ENCODE results near the gene PUM1.

PUM1 gene

DNA sequence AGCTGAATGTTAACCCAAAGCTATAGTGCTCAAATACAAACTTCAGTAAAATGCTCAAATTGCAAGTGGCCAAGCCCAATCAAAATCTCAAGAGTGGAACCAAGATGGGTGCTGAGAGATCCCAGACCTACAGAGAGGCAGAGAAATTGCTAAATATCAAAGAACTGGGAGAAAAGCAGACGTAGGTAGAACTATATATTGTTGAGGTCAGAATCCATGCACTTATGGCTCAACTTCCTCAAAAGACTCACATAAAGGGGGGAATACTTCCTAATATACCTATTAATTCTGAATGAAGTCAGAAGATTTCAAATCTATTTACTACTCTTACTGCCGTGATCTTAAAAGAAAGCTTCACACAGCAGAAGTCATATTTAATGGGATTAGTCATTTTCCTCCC is 65.2 kb downstream of the PUM1 start:
- Histone ChIP-seq H3K27ac (ENCODE audit: low read depth in 2 of 2, low read length in 2 of 2) (no peak overlapping the region), H3K4me1 (ENCODE audit: control insufficient read depth in 2 of 2, insufficient read depth in 2 of 2, low read length in 2 of 2) (no peaks in the 10 kb centered on the region), H3K9ac (ENCODE audit: low read depth in 1 of 2, low read length in 2 of 2) (no peak overlapping the region), H3K4me3 (ENCODE audit: low read length in 2 of 2) (no peak overlapping the region), H3K27me3 (ENCODE audit: control insufficient read depth in 2 of 2, insufficient read depth in 2 of 2, low read length in 2 of 2) (no peaks in the 10 kb centered on the region), H3K9me3 (ENCODE audit: control insufficient read depth in 2 of 2, low read length in 2 of 2) (no peaks in the 10 kb centered on the region), H3K36me3 (ENCODE audit: control insufficient read depth in 2 of 2, insufficient read depth in 2 of 2, low read length in 2 of 2) (peaks cover 19 to 48% of the 10 kb centered on the region in 2 donors)

DNA sequence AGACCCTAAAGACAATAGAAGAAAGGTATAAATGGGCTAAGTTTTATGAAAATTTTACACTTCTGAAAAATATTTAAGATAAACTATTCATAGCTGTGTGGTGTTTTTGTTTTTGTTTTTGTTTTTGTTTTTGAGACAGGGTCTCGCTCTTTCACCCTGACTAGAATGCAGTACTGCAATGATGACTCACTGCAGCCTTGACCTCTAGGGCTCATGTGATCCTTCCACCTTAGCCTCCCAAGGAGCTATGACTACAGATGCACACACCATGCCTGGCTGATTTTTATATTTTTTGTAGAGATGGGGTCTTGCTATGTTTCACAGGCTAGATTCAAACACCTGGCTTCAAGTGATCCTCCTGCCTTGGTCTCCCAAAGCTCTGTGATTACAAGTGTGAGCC is 66.6 kb downstream of the PUM1 start:
- no peaks in the 10 kb centered on the region for H3K4me1 ChIP-seq (ENCODE audit: control insufficient read depth in 2 of 2, insufficient read depth in 2 of 2, low read length in 2 of 2)
- no peak overlapping the region for H3K4me3 ChIP-seq (ENCODE audit: low read length in 2 of 2)
- no peak overlapping the region for H3K9ac ChIP-seq (ENCODE audit: low read depth in 1 of 2, low read length in 2 of 2)
- no peaks in the 10 kb centered on the region for H3K27me3 ChIP-seq (ENCODE audit: control insufficient read depth in 2 of 2, insufficient read depth in 2 of 2, low read length in 2 of 2)
- H3K27ac ChIP-seq (ENCODE audit: low read depth in 2 of 2, low read length in 2 of 2), result no peak overlapping the region
- no peaks in the 10 kb centered on the region for H3K9me3 ChIP-seq (ENCODE audit: control insufficient read depth in 2 of 2, low read length in 2 of 2)
- H3K36me3 ChIP-seq (ENCODE audit: control insufficient read depth in 2 of 2, insufficient read depth in 2 of 2, low read length in 2 of 2), result peaks cover 18 to 40% of the 10 kb centered on the region in 2 donors

DNA sequence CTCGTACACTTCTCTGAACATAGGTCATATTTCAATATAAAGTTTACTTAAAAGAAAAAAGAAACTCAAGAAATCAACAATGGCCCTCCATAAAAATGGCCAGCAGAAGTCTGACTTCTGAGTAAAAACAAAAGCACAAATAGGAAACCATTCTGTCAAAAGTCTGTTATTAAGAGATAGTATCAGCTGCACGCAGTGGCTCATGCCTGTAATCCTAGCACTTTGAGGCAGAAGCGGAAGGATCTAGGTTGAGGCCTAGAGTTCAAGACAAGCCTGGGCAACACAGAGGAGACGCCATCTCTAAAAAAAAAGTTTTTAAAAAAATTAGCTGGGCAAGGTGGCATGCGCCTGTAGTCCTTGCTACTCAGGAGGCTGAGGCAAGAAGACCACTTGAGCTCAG is 67.3 kb downstream of the PUM1 start:
- Histone ChIP-seq H3K9me3 (ENCODE audit: control insufficient read depth in 2 of 2, low read length in 2 of 2) (no peaks in the 10 kb centered on the region), H3K4me1 (ENCODE audit: control insufficient read depth in 2 of 2, insufficient read depth in 2 of 2, low read length in 2 of 2) (no peaks in the 10 kb centered on the region), H3K27ac (ENCODE audit: low read depth in 2 of 2, low read length in 2 of 2) (no peak overlapping the region), H3K36me3 (ENCODE audit: control insufficient read depth in 2 of 2, insufficient read depth in 2 of 2, low read length in 2 of 2) (peaks cover 15 to 35% of the 10 kb centered on the region in 2 donors), H3K4me3 (ENCODE audit: low read length in 2 of 2) (no peak overlapping the region), H3K27me3 (ENCODE audit: control insufficient read depth in 2 of 2, insufficient read depth in 2 of 2, low read length in 2 of 2) (no peaks in the 10 kb centered on the region), H3K9ac (ENCODE audit: low read depth in 1 of 2, low read length in 2 of 2) (no peak overlapping the region)

GRCh38 chr1:30997463-30998057 is 68.0 kb downstream of the PUM1 start:
- H3K36me3 ChIP-seq (ENCODE audit: control insufficient read depth in 2 of 2, insufficient read depth in 2 of 2, low read length in 2 of 2), result peaks cover 15 to 35% of the 10 kb centered on the region in 2 donors

DNA sequence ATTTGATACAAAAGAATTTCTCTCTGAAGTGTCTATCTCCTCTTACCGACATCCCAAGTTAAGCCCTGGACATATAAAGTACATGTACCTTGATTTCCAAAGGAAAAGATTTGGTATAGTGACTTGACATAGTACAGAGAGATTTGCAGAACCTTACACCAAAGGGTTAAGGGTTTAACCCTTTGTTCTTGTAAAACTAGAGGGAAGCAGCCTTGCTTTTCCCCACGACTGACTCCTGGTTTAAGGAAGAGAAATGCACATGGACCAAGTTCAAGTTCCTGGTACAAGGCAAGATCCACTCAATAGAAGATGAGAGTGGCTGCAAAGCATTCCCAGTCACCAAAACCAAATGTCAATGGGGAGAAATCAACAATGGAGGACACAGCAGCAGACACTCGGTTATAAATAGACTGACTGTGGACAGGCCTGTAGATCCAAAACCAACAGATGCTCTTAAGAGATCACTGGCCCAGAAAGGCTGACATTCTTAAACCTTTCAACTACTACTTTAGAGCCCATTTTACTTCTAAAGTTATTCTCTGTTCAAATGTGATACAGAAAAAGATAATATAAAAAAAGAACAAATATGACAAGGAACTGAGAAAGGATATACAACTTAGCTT is 69.4 kb downstream of the PUM1 start:
- Histone ChIP-seq H3K9me3 (ENCODE audit: control insufficient read depth in 2 of 2, low read length in 2 of 2) (no peaks in the 10 kb centered on the region), H3K27me3 (ENCODE audit: control insufficient read depth in 2 of 2, insufficient read depth in 2 of 2, low read length in 2 of 2) (no peaks in the 10 kb centered on the region), H3K27ac (ENCODE audit: low read depth in 2 of 2, low read length in 2 of 2) (no peak overlapping the region), H3K4me1 (ENCODE audit: control insufficient read depth in 2 of 2, insufficient read depth in 2 of 2, low read length in 2 of 2) (no peaks in the 10 kb centered on the region), H3K9ac (ENCODE audit: low read depth in 1 of 2, low read length in 2 of 2) (no peak overlapping the region), H3K4me3 (ENCODE audit: low read length in 2 of 2) (no peak overlapping the region), H3K36me3 (ENCODE audit: control insufficient read depth in 2 of 2, insufficient read depth in 2 of 2, low read length in 2 of 2) (peaks cover 25 to 41% of the 10 kb centered on the region in 2 donors)

More at GRCh38 chr1:30997463-30998057, 68.0 kb downstream of the PUM1 start:
- Histone ChIP-seq H3K27ac (ENCODE audit: low read depth in 2 of 2, low read length in 2 of 2) (no peak overlapping the region), H3K9me3 (ENCODE audit: control insufficient read depth in 2 of 2, low read length in 2 of 2) (no peaks in the 10 kb centered on the region), H3K9ac (ENCODE audit: low read depth in 1 of 2, low read length in 2 of 2) (no peak overlapping the region), H3K4me3 (ENCODE audit: low read length in 2 of 2) (no peak overlapping the region), H3K4me1 (ENCODE audit: control insufficient read depth in 2 of 2, insufficient read depth in 2 of 2, low read length in 2 of 2) (no peaks in the 10 kb centered on the region), H3K27me3 (ENCODE audit: control insufficient read depth in 2 of 2, insufficient read depth in 2 of 2, low read length in 2 of 2) (no peaks in the 10 kb centered on the region)

DNA sequence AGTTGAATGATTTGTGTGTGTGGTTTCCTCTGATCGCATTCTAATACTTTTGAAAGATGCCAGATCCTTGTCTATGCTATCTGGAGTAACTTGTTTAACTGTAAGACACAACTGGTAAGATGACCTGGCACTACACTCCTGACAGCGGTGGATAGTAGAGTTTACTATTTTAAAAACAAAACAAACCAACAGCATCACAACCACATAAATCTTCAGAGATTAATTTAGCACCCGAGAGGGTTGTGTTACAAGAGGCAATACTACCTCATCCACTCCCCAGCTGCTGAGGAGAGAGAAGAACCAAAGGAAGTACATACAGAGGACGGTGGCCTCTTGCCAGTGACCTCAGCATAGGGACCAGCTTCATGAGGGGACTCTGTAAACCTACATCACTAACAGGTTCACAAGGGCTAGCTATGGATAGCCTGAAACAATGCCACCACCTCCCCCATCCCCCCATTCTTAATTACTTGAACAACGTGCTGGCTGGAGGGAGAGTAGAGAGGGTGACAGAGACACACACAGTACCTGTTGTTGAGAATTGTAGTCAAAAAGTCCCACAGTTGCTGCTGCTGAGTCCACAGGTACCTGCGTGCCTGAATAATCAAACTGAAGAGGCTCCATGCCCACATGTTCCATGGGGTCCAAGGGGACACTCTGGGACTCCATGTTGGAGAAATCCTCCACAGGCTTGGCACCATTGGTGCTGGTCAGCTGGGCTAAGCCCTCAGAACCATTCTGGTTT is 73.5 kb downstream of the PUM1 start:
- H3K27ac ChIP-seq (ENCODE audit: low read depth in 2 of 2, low read length in 2 of 2), result no peak overlapping the region
- no peaks in the 10 kb centered on the region for H3K4me1 ChIP-seq (ENCODE audit: control insufficient read depth in 2 of 2, insufficient read depth in 2 of 2, low read length in 2 of 2)
- H3K36me3 ChIP-seq (ENCODE audit: control insufficient read depth in 2 of 2, insufficient read depth in 2 of 2, low read length in 2 of 2), result peaks cover 39 to 45% of the 10 kb centered on the region in 2 donors
- H3K27me3 ChIP-seq (ENCODE audit: control insufficient read depth in 2 of 2, insufficient read depth in 2 of 2, low read length in 2 of 2), result no peaks in the 10 kb centered on the region
- no peak overlapping the region for H3K4me3 ChIP-seq (ENCODE audit: low read length in 2 of 2)
- H3K9me3 ChIP-seq (ENCODE audit: control insufficient read depth in 2 of 2, low read length in 2 of 2), result no peaks in the 10 kb centered on the region
- no peak overlapping the region for H3K9ac ChIP-seq (ENCODE audit: low read depth in 1 of 2, low read length in 2 of 2)

DNA sequence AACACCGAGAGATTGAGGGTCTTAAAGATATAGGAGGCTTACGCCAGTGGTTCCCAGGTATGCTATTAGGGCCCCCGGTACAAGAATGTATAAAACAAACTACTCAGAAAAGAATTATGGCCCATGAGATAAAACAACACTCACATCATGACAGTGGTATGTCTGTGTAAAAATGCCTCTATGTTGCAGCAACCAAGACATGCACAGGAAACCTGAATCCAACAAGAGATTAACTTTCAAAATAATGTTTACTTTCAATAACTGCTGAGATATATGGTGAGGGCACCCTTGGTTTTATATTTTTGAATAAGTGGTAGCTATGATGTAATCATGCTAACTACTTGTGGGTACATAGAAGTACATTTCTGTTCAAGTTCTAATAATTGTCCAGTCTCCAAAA is 74.9 kb downstream of the PUM1 start:
- Histone ChIP-seq H3K36me3 (ENCODE audit: control insufficient read depth in 2 of 2, insufficient read depth in 2 of 2, low read length in 2 of 2) (peaks cover 37 to 38% of the 10 kb centered on the region in 2 donors), H3K27ac (ENCODE audit: low read depth in 2 of 2, low read length in 2 of 2) (no peak overlapping the region), H3K4me1 (ENCODE audit: control insufficient read depth in 2 of 2, insufficient read depth in 2 of 2, low read length in 2 of 2) (no peaks in the 10 kb centered on the region), H3K9ac (ENCODE audit: low read depth in 1 of 2, low read length in 2 of 2) (no peak overlapping the region), H3K9me3 (ENCODE audit: control insufficient read depth in 2 of 2, low read length in 2 of 2) (no peaks in the 10 kb centered on the region), H3K4me3 (ENCODE audit: low read length in 2 of 2) (no peak overlapping the region), H3K27me3 (ENCODE audit: control insufficient read depth in 2 of 2, insufficient read depth in 2 of 2, low read length in 2 of 2) (no peaks in the 10 kb centered on the region)

DNA sequence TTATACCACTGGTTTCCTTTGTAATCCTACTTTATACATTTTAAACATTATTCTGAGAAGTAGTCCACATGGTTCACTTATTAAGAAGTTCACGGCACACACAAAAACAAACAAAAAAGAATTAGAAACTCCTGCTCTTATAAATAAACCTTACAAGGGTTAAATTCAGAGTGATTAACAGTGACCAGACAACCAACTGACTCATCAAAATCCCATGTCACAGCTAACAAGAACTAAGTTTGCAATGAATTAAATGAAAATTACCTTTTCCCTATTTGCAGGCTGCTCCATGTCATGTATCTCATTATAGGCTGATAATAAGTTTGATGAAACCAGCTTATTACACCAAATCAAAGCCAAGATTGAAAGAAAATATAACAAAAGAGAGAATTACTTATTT is 77.5 kb downstream of the PUM1 start:
- H3K27me3 ChIP-seq (ENCODE audit: control insufficient read depth in 2 of 2, insufficient read depth in 2 of 2, low read length in 2 of 2), result no peaks in the 10 kb centered on the region
- peaks cover 33 to 36% of the 10 kb centered on the region in 2 donors for H3K36me3 ChIP-seq (ENCODE audit: control insufficient read depth in 2 of 2, insufficient read depth in 2 of 2, low read length in 2 of 2)
- H3K9ac ChIP-seq (ENCODE audit: low read depth in 1 of 2, low read length in 2 of 2), result no peak overlapping the region
- no peak overlapping the region for H3K4me3 ChIP-seq (ENCODE audit: low read length in 2 of 2)
- no peaks in the 10 kb centered on the region for H3K9me3 ChIP-seq (ENCODE audit: control insufficient read depth in 2 of 2, low read length in 2 of 2)
- no peak overlapping the region for H3K27ac ChIP-seq (ENCODE audit: low read depth in 2 of 2, low read length in 2 of 2)
- peaks cover 0 to 6% of the 10 kb centered on the region in 2 donors for H3K4me1 ChIP-seq (ENCODE audit: control insufficient read depth in 2 of 2, insufficient read depth in 2 of 2, low read length in 2 of 2)

DNA sequence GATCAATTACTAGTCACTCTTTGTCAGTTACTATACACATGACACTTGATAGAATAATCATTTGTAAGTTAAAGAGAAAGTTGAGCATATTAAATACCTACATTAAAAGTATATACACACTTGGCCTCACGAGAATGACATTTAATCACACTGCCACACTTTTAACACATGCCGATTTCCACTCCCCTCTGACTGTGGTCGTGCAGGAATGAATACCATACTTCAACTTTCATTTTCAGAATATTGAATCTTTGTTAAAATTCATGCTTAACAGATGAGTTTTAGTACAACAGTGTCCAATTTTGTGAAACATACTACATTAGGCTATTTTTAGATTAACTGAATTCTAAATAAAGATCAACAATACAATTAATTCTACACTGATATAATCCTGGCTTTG is 78.8 kb downstream of the PUM1 start:
- Histone ChIP-seq H3K4me1 (ENCODE audit: control insufficient read depth in 2 of 2, insufficient read depth in 2 of 2, low read length in 2 of 2) (peaks cover 0 to 6% of the 10 kb centered on the region in 2 donors), H3K27ac (ENCODE audit: low read depth in 2 of 2, low read length in 2 of 2) (no peak overlapping the region), H3K9me3 (ENCODE audit: control insufficient read depth in 2 of 2, low read length in 2 of 2) (no peaks in the 10 kb centered on the region), H3K27me3 (ENCODE audit: control insufficient read depth in 2 of 2, insufficient read depth in 2 of 2, low read length in 2 of 2) (no peaks in the 10 kb centered on the region), H3K4me3 (ENCODE audit: low read length in 2 of 2) (no peak overlapping the region), H3K9ac (ENCODE audit: low read depth in 1 of 2, low read length in 2 of 2) (no peak overlapping the region), H3K36me3 (ENCODE audit: control insufficient read depth in 2 of 2, insufficient read depth in 2 of 2, low read length in 2 of 2) (peaks cover 27 to 39% of the 10 kb centered on the region in 2 donors)

DNA sequence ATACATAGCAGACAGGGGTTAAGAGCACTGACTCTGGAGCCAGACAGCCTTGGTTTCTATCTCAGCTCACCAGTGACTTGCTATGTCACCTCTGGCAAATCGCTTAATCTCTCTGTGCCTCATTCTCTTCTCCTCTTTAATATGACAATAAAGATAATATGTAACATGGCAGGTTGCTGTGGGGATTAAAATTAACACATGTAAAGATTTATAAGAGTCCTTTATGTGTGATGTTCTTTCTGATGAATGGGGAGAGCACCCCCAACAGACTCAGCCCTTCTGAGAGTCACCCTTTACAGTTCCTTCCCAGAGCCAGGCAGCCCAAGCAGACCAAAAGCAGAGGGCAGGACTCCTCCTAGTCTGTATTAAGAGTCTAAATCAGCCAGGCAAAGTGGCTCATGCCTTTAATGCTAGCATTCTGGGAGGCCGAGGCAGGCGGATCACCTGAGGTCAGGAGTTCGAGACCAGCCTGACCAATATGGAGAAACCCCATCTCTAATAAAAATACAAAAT is 80.5 kb downstream of the PUM1 start:
- H3K27me3 ChIP-seq (ENCODE audit: control insufficient read depth in 2 of 2, insufficient read depth in 2 of 2, low read length in 2 of 2), result no peaks in the 10 kb centered on the region
- peaks cover 0 to 6% of the 10 kb centered on the region in 2 donors for H3K4me1 ChIP-seq (ENCODE audit: control insufficient read depth in 2 of 2, insufficient read depth in 2 of 2, low read length in 2 of 2)
- H3K4me3 ChIP-seq (ENCODE audit: low read length in 2 of 2), result no peak overlapping the region
- peaks cover 24 to 31% of the 10 kb centered on the region in 2 donors for H3K36me3 ChIP-seq (ENCODE audit: control insufficient read depth in 2 of 2, insufficient read depth in 2 of 2, low read length in 2 of 2)
- no peaks in the 10 kb centered on the region for H3K9me3 ChIP-seq (ENCODE audit: control insufficient read depth in 2 of 2, low read length in 2 of 2)
- H3K27ac ChIP-seq (ENCODE audit: low read depth in 2 of 2, low read length in 2 of 2), result no peak overlapping the region
- H3K9ac ChIP-seq (ENCODE audit: low read depth in 1 of 2, low read length in 2 of 2), result no peak overlapping the region

Measured in mucosa of rectum (tissue), 2 donors.